Esophagus squamous epithelium (tissue), 5 donors: ENCODE measurements around the gene LDHA. TPM values are rescaled to one million over a fixed set of nuclear protein-coding genes. Genes with fewer than 3 reads are reported as not detected.
A peak's percentile ranks its signal among the peaks of the same experiment; 100 is the strongest.
"Not testable (repeated sequence)": the region's sequence is repeated elsewhere in the genome, so short reads cannot be mapped to it uniquely, and the experiment has no call there.

Source experiments
- DNase-seq: peaks from one replicate; lab custom pipeline; 2025; lab: John Stamatoyannopoulos, UW
- H3K27ac ChIP-seq, 4 donors: fragments of 200-600 bp; sonication (generic); one replicate each; pipeline ENCODE4 v1.5.1; 2016 to 2019; ENCODE audit warnings: mild to moderate bottlenecking in 1 of 4
- H3K27me3 ChIP-seq, 4 donors: fragments of 200-600 bp; sonication (generic); 1 replicate in 3 of 4; 2 replicates in 1 of 4; pipeline versions ENCODE4 v1.5.1 to v1.6.0; 2017 to 2021; ENCODE audit warnings: antibody characterized with exemption in 1 of 4
- H3K36me3 ChIP-seq, 3 donors: fragments of 200-600 bp; sonication (generic); one replicate each; pipeline ENCODE4 v1.5.1; 2016 to 2019
- H3K4me1 ChIP-seq, 3 donors: fragments of 200-600 bp; sonication (generic); one replicate each; pipeline ENCODE4 v1.5.1; 2017 to 2019
- H3K4me3 ChIP-seq, 4 donors: fragments of 200-600 bp; sonication (generic); 1 replicate in 3 of 4; 2 replicates in 1 of 4; pipeline ENCODE4 v1.5.1; 2016 to 2019; ENCODE audit warnings: mild to moderate bottlenecking in 2 of 4, moderate library complexity in 1 of 4
- H3K9me3 ChIP-seq, 3 donors: fragments of 200-600 bp; sonication (generic); one replicate each; pipeline ENCODE4 v1.5.1; 2016 to 2019
- POLR2A ChIP-seq, 4 donors: fragments of 450-650 bp; IDR thresholded peaks; one replicate each; pipeline ENCODE4 v1.6.1; 2017; ENCODE audit warnings: antibody characterized with exemption in 4 of 4, mild to moderate bottlenecking in 4 of 4, moderate library complexity in 3 of 4
- WGBS, 2 donors: methylation state at CpG; one replicate each; pipeline ENCODE4 v1.1.5; 2018; 5-methylcytosine and 5-hydroxymethylcytosine counted together
- intact Hi-C: fragments of 100-400 bp; cut with DNase I; formaldehyde crosslinking; loops from one replicate; pipeline ENCODE4 v1.15.0; 2022
- total RNA-seq, 4 donors: library from RNA; depleted of rRNA; stranded (reverse); fragments of >200 nt; gene quantifications; one replicate each; pipeline ENCODE4 v1.1.0, GENCODE V29; 2016
- TF ChIP-seq, protein P1 (sequence below), 6 experiments: fragments of 450-650 bp in 4 of 6; fragments of 200-600 bp in 2 of 6; sonication (generic) in 2 of 6; IDR thresholded peaks; one replicate each; pipeline ENCODE4 v1.5.1; 2016 to 2019; ENCODE audit warnings: antibody characterized with exemption in 6 of 6, mild to moderate bottlenecking in 4 of 6, moderate library complexity in 4 of 6
- donor health status: DM: yes; HTN: yes; CAD: no.

The LDHA gene
- total RNA-seq, 4 donors from 2014 or later, result 515 to 1,072 (median 673) TPM

DNA sequence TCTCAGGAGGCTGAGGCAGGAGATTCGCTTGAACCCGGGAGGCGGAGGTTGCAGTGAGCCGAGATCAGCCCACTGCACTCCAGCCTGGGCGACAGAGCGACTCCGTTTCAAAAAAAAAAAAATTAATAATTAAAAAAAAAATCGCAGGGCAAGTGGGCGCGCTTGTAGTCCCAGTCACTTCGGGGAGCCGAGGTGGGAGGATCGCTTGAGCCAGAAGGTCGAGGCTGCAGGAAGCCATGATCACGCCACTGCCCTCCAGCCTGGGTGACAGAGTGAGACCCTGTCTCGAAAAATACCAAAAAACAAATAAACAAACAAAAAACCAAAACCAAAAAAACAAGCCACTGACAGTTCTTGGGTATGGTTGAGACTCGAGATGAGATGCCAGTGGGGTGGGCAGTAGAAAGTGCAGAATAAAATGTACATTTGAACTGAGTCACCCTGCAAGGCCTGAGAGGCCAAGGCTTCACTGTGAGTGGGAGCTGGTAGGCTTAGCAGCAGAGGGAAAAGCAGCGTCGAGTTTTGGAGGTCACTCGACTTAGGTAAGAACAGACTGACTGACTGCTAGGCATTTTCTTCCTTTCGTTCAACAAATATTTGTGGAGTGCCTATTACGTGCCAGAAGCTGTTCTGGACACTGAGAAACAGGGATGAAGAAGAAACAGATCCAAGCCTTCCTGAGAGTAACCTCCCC, 635 bp upstream of the LDHA start:
- Histone ChIP-seq H3K27me3 (no peaks in the 10 kb centered on the region), H3K27ac (peak overlapping the region; percentile 98 to 99 (median 98)), H3K9me3 (no peaks in the 10 kb centered on the region), H3K4me3 (peak overlapping the region; percentile 88 to 92 (median 90)), H3K4me1 (peaks cover 14 to 43% (median 20%) of the 10 kb centered on the region in 3 donors), H3K36me3 (peaks cover 2 to 24% (median 15%) of the 10 kb centered on the region in 3 donors)
- no peak for DNase-seq
- 60 to 69% methylated on average over 16 to 22 of the region's 22 CpGs for WGBS, 2 donors
- TF ChIP-seq, protein P1, sequence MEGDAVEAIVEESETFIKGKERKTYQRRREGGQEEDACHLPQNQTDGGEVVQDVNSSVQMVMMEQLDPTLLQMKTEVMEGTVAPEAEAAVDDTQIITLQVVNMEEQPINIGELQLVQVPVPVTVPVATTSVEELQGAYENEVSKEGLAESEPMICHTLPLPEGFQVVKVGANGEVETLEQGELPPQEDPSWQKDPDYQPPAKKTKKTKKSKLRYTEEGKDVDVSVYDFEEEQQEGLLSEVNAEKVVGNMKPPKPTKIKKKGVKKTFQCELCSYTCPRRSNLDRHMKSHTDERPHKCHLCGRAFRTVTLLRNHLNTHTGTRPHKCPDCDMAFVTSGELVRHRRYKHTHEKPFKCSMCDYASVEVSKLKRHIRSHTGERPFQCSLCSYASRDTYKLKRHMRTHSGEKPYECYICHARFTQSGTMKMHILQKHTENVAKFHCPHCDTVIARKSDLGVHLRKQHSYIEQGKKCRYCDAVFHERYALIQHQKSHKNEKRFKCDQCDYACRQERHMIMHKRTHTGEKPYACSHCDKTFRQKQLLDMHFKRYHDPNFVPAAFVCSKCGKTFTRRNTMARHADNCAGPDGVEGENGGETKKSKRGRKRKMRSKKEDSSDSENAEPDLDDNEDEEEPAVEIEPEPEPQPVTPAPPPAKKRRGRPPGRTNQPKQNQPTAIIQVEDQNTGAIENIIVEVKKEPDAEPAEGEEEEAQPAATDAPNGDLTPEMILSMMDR (IDR thresholded peaks at IDR 0.05), result no peak
- intact Hi-C loops, result loop anchor here (10.0 kb wide), 1 partner anchor 69 kb away; the partner anchor contains the start of genes GTF2H1 and HPS5

DNA sequence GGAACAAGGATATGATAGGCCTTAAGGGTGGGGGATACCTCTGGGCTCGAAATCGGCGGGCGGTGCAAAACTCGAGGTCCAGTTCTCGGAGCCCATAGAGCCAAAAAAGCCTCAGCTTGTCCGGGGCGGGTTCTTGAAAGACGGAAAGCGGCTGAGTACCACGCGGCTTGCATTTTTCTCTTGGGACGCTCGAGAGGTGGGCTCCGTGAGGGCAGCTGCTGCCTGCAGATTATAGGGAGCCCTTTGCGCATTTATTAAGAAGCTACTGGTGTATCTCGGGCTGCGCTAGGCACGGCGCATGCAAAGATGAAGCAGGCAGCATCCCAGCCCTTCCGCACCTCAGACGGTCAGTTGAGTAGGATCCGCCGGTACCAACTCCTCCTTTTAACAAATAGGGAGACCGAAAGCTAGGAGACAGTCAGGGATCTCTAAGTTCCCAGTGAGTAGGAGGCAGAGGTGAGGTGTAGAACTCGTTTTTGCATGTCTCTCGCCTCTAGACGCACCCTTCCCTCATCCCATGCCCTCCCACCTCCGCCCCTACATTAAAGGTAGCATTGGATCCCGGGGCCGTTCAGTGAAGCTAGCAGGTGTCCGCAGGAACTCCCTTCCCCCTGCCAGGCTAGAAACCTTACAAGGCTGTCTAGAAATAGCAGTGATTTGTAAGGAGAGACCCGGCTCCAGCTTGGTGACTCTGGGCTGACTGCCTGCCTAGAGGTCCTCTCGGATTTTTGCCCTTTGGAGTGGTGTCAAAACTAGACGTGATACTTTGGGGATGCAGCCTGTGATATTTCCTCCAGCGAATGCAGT, 768 bp downstream of the LDHA start:
- Histone ChIP-seq H3K4me3 (peak overlapping the region; percentile 88 to 92 (median 90)), H3K27ac (peak overlapping the region; percentile 98 to 99 (median 98)), H3K36me3 (peaks cover 15 to 38% (median 28%) of the 10 kb centered on the region in 3 donors), H3K9me3 (no peaks in the 10 kb centered on the region), H3K4me1 (peaks cover 14 to 48% (median 20%) of the 10 kb centered on the region in 3 donors), H3K27me3 (no peaks in the 10 kb centered on the region)
- DNase-seq, result no peak
- TF ChIP-seq, protein P1 (IDR thresholded peaks at IDR 0.05), result peak in 1 of 6 experiments; percentile 0
- no peak for TF ChIP-seq POLR2A (IDR thresholded peaks at IDR 0.05)
- intact Hi-C loops, result loop anchor here (10.0 kb wide), 1 partner anchor 70 kb away; the partner anchor contains the start of genes GTF2H1 and HPS5
- WGBS, 2 donors, result 0% methylated on average over 11 to 21 of the region's 36 CpGs

DNA sequence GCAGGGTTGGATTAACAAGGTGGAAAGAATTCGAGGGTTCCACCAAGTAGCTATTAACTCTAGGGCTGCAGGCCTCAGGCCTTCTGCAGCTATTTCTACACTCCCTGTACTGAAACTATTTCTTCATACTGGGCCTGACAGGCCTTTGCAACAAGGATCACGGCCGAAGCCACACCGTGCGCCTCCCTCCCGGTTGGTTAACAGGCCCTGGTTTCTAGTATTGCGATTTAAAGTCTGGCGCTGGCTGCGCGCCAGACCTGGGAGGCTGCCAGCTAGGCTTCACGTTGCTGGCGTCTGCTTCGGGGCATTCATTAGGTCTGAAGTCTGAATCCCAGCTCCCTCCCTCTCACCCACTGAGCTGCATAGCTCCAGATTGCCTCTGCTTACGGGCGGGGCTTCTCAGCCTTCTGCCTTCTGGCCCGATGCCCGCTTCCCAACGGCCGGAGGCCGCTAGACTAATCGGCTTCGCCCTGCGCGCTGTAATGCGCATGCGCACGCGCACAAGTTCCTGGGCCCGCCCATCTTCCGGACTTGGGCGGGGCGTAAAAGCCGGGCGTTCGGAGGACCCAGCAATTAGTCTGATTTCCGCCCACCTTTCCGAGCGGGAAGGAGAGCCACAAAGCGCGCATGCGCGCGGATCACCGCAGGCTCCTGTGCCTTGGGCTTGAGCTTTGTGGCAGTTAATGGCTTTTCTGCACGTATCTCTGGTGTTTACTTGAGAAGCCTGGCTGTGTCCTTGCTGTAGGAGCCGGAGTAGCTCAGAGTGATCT, 1.6 kb downstream of the LDHA start:
- intact Hi-C loops, result loop anchor here (10.0 kb wide), 1 partner anchor 71 kb away; the partner anchor contains the start of genes GTF2H1 and HPS5
- DNase-seq, result peak; percentile 69
- Histone ChIP-seq H3K9me3 (no peaks in the 10 kb centered on the region), H3K27ac (peak overlapping the region; percentile 98 to 99 (median 98)), H3K4me1 (peaks cover 14 to 48% (median 20%) of the 10 kb centered on the region in 3 donors), H3K27me3 (no peaks in the 10 kb centered on the region), H3K4me3 (peak overlapping the region; percentile 88 to 92 (median 90)), H3K36me3 (peaks cover 15 to 46% (median 35%) of the 10 kb centered on the region in 3 donors)
- 0% methylated on average over 11 to 19 of the region's 46 CpGs for WGBS, 2 donors
- TF ChIP-seq POLR2A (IDR thresholded peaks at IDR 0.05), result peak in 3 of 4 donors; percentile 80 to 86 (median 85)
- TF ChIP-seq, protein P1 (IDR thresholded peaks at IDR 0.05), result peak in 1 of 6 experiments; percentile 36

DNA sequence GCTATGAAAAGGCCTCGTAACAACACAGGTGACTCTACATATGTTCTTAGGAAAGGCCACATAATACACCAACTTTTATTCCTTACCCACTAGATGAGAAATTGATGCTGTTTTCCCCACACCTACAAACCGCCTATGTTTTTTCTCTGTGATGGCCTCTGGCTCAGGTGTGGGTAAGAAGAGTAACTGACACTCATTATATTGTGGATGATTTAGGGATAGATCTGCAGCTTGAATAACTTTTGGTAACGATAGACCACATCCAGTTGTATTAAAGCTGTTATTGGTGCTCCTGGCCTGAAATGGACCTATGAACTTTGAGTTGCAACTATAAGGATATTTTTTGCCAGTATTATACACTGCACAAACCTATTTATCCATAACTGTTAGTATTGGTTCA, 3.6 kb downstream of the LDHA start:
- 93 to 95% methylated on average over 3 of the region's 3 CpGs for WGBS, 2 donors
- Histone ChIP-seq H3K27ac (no peak overlapping the region), H3K27me3 (no peaks in the 10 kb centered on the region), H3K36me3 (peaks cover 23 to 66% (median 47%) of the 10 kb centered on the region in 3 donors), H3K4me3 (no peak overlapping the region), H3K4me1 (peaks cover 14 to 38% (median 17%) of the 10 kb centered on the region in 3 donors), H3K9me3 (no peaks in the 10 kb centered on the region)
- DNase-seq, result no peak
- TF ChIP-seq POLR2A (IDR thresholded peaks at IDR 0.05), result no peak
- TF ChIP-seq, protein P1 (IDR thresholded peaks at IDR 0.05), result no peak
- intact Hi-C loops, result loop anchor here (10.0 kb wide), 1 partner anchor 73 kb away; the partner anchor contains the start of genes GTF2H1 and HPS5

DNA sequence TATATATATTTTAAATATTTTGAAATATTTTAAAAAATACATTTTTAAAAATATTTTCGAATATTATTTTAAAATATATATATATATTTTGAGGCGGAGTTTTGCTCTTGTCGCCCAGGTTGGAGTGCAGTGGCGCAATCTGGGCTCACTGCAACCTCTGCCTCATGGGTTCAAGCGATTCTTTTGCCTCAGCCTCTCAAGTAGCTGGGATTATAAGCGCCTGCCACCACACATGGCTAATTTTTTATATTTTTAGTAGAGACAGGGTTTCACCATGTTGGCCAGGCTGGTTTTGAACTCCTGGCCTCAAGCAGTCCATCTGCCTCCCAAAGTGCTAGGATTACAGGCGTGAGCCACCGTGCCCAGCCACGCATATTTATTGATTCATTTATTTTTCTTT, 6.7 kb downstream of the LDHA start:
- 88 to 91% methylated on average over 9 of the region's 9 CpGs for WGBS, 2 donors
- intact Hi-C loops, H3K4me3 ChIP-seq, H3K9me3 ChIP-seq, DNase-seq, H3K27me3 ChIP-seq, H3K27ac ChIP-seq: not testable (repeated sequence)
- peaks cover 38 to 97% (median 70%) of the 10 kb centered on the region in 3 donors for H3K36me3 ChIP-seq
- H3K4me1 ChIP-seq, result peaks cover 7 to 25% (median 7%) of the 10 kb centered on the region in 3 donors
